ENCODE measurements around the gene AXL.

- TF ChIP-seq POLR2A (IDR thresholded peaks at IDR 0.05) (no peak), CTCF (IDR thresholded peaks at IDR 0.05) (no peak)
Observed at GRCh38 chr19:41298348-41298964, 79.4 kb downstream of the AXL start.

Measured in prostate gland (tissue), 2 donors.